ENCODE data around the gene NUF2. TPM values are rescaled to one million over a fixed set of nuclear protein-coding genes. Genes with fewer than 3 reads are reported as not detected.

NUF2 gene
- total RNA-seq (2021; fragmentation: NEBNext Ultra II Directional; extraction: Animal tissue kit (Norgen Biotek cat#: 25700)) (24.1 and 28.3 TPM in 2 replicates), polyA plus RNA-seq (2011; rRNA removed) (6.4 and 12.1 TPM in 2 replicates), polyA minus RNA-seq (2011; rRNA and poly(A)+ RNA removed) (7.2 and 14.5 TPM in 2 replicates)
- 14.9 TPM for polyA plus RNA-seq (2011; cell fraction: cytosol; rRNA removed)
- polyA plus RNA-seq (2011; cell fraction: nucleus; rRNA removed) = 7.9 TPM
- 9.4 to 22.0 TPM (median 11.3 TPM) in 4 replicates for polyA plus RNA-seq (2012, experiment 1 of 2)
- polyA plus RNA-seq (2012, experiment 2 of 2) = 1.00 TPM
- polyA plus RNA-seq (2013, experiment 1 of 2) = 45.3 TPM
- polyA plus RNA-seq (2013, experiment 2 of 2) = 40.3 TPM
- 11.3 TPM for polyA minus RNA-seq (2011; cell fraction: cytosol; rRNA and poly(A)+ RNA removed)
- 20.3 TPM for polyA minus RNA-seq (2011; cell fraction: nucleus; rRNA and poly(A)+ RNA removed)
- long read RNA-seq, experiment 1, transcript NUF2-201 (14 exons, 1,969 nt) = major isoform, 5 of 18 reads
- long read RNA-seq, experiment 1, partial matches to known transcripts = 8 of 18 reads
- long read RNA-seq, experiment 1, other reads (novel, unspliced or antisense) = 3 of 18 reads
- long read RNA-seq, experiment 2, transcript NUF2-201 (14 exons, 1,969 nt) = major isoform, 22 of 63 reads
- long read RNA-seq, experiment 2, transcript NUF2-202 (14 exons, 1,842 nt) = minor isoform, 14 of 63 reads
- long read RNA-seq, experiment 2, partial matches to known transcripts = 17 of 63 reads
- long read RNA-seq, experiment 2, other reads (novel, unspliced or antisense) = 7 of 63 reads

- Histone ChIP-seq H3K36me3 (ENCODE audit: control insufficient read depth in 2 of 4, insufficient read depth in 4 of 4, low read length in 3 of 4) (no peaks in the 10 kb centered on the region; a peak in 3 of 8 replicates), H3K23ac (ENCODE audit: insufficient read length) (no peak within 1 kb of the TSS), H3K27me3 (replicated peaks in 1 of 4; ENCODE audit: control insufficient read depth in 3 of 4, extremely low read depth in 1 of 4, insufficient read depth in 3 of 4, low read length in 3 of 4) (no peaks in the 10 kb centered on the region), H3K79me2 (ENCODE audit: control insufficient read depth in 1 of 2, insufficient read depth in 2 of 2, low read length in 2 of 2) (peaks cover 3 to 17% of the 10 kb centered on the region in 2 experiments; a peak in 3 of 4 replicates), H2BK120ac (replicated peaks; ENCODE audit: low read depth, low read length) (no peak within 1 kb of the TSS), H3K9ac (replicated peaks in 1 of 4; ENCODE audit: extremely low read depth in 1 of 4, low read depth in 3 of 4, low read length in 3 of 4) (peak within 1 kb of the TSS; percentile 69 to 92 (median 78)), H3K4me1 (replicated peaks in 1 of 4; ENCODE audit: control insufficient read depth in 3 of 4, insufficient read depth in 4 of 4, low read length in 3 of 4) (peaks cover 0 to 1% (median 0%) of the 10 kb centered on the region in 4 experiments; a peak in 1 of 7 replicates), H4K20me1 (replicated peaks in 1 of 2; ENCODE audit: control insufficient read depth in 1 of 2, insufficient read depth in 2 of 2, low read length in 2 of 2) (peaks cover 0 to 3% of the 10 kb centered on the region in 2 experiments), H3K14ac (ENCODE audit: insufficient read length) (no peak within 1 kb of the TSS), H3K4me3 (ENCODE audit: extremely low read depth in 1 of 4, insufficient read depth in 2 of 4, low read depth in 3 of 4, low read length in 4 of 4) (peak within 1 kb of the TSS; percentile 79 to 95 (median 92)), H3K4ac (replicated peaks; ENCODE audit: insufficient read length, low read depth, low read length) (no peak within 1 kb of the TSS), H2BK5ac (ENCODE audit: low read depth, low read length) (peak within 1 kb of the TSS; percentile 87), H4K91ac (replicated peaks; ENCODE audit: insufficient read length, low read length) (no peak within 1 kb of the TSS), H3K4me2 (ENCODE audit: insufficient read depth in 1 of 2, low read depth in 2 of 2, low read length in 2 of 2) (peak within 1 kb of the TSS; percentile 83 to 85), H2AFZ (ENCODE audit: low read length) (peak within 1 kb of the TSS; percentile 80), H2BK20ac (ENCODE audit: low read length) (no peak within 1 kb of the TSS), H2BK15ac (ENCODE audit: low read length) (no peak within 1 kb of the TSS), H3K18ac (ENCODE audit: extremely low read depth, low read length) (peak within 1 kb of the TSS; percentile 80), H3K79me1 (ENCODE audit: low read depth, low read length) (no peaks in the 10 kb centered on the region; the same call in 1 of the 2 replicates), H2BK12ac (ENCODE audit: low read depth, low read length) (peak within 1 kb of the TSS; percentile 63), H4K5ac (ENCODE audit: insufficient read length, low read depth, low read length) (peak within 1 kb of the TSS; percentile 70), H4K8ac (ENCODE audit: extremely low read depth, insufficient read depth, low read length) (no peak within 1 kb of the TSS; the same call in 1 of the 2 replicates), H3K23me2 (ENCODE audit: low read depth, low read length) (peaks cover 7% of the 10 kb centered on the region), H3K9me3 (ENCODE audit: insufficient read depth in 2 of 2, low read depth in 1 of 2, low read length in 1 of 2) (no peaks in the 10 kb centered on the region), H2AK5ac (ENCODE audit: low read depth, low read length) (no peak within 1 kb of the TSS), H3K27ac (ENCODE audit: low read depth, low read length) (peak within 1 kb of the TSS; percentile 68), H3K56ac (replicated peaks; ENCODE audit: insufficient read length, low read depth, low read length) (peak within 1 kb of the TSS; percentile 17)
- CTCF ChIA-PET (ENCODE audit: partially characterized antibody) = interaction anchor here (0.5 to 1.6 kb wide), 7 partner anchors 16 to 1824 kb away, joined by 3 to 6 read pairs (median 4); no protein-coding TSS in a partner anchor
- POLR2A ChIA-PET (ENCODE audit: partially characterized antibody) = interaction anchor here (0.9 to 3.1 kb wide), 8 partner anchors 16 to 1244 kb away, joined by 3 to 11 read pairs (median 3); partner anchors contain the start of gene RGS5
- DNase-seq (ENCODE audit: low read depth in 1 of 2, low spot score in 2 of 2) = peak; percentile 98
- WGBS, 2 experiments (ENCODE audit: extremely low coverage in 1 of 2, insufficient coverage in 1 of 2, insufficient read length in 1 of 2, insufficient replicate concordance in 2 of 2, low coverage in 1 of 2, low lambda C conversion rate in 2 of 2, missing lambda C conversion rate in 1 of 2) = 1% methylated on average over 55 of the region's 58 CpGs; no CpG with 5 or more reads in 1 of the 2 experiments
- peak; percentile 99 for FAIRE-seq
- TF ChIP-seq ATF2 (IDR thresholded peaks at IDR 0.05; ENCODE audit: low read length) = peak; percentile 87
- no peak for TF ChIP-seq CTCF (IDR thresholded peaks at IDR 0.05; ENCODE audit: control extremely low read depth in 1 of 3, insufficient read depth in 1 of 3, low read depth in 1 of 3, low read length in 3 of 3)
These were observed at the start of gene NUF2 for GRCh38 chr1:163321311-163322305. NUF2 (plus strand) TSS chr1:163321954; CDS start chr1:163326052, 4,098 bp downstream.

Measured in H1 (cell line).